A673 (cell line): ENCODE measurements around the gene SFRP4.

Experiments used
- CTCF ChIP-seq: fragments of 300-800, 200-600 bp; sonication (generic); conservative IDR thresholded peaks from 2 replicates; pipeline ENCODE4 v1.5.1; 2017; ENCODE audit warnings: low read depth, mild to moderate bottlenecking, antibody characterized with exemption, low read length, moderate library complexity, mixed read lengths
- EZH2 ChIP-seq: fragments of 200-600 bp; sonication (generic); IDR thresholded peaks from 2 replicates; pipeline ENCODE4 v1.6.1; 2017; ENCODE audit warnings: borderline replicate concordance, low read depth, mild to moderate bottlenecking, mixed read lengths, antibody characterized with exemption, low read length; ENCODE audit not compliant: poor library complexity, severe bottlenecking

GRCh38 chr7:37925620-37926019 is 9.0 kb upstream of the SFRP4 start:
- no peak for TF ChIP-seq CTCF
- no peak for TF ChIP-seq EZH2
